T-cell (primary cell): ENCODE results near the gene PDHX. TPM values are rescaled to one million over a fixed set of nuclear protein-coding genes. Genes with fewer than 3 reads are reported as not detected.
"Not testable (repeated sequence)": the region's sequence is repeated elsewhere in the genome, so short reads cannot be mapped to it uniquely, and the experiment has no call there.

Experiments
- ATAC-seq, 4 experiments: fragments of 200-7000 bp in 3 of 4; fragments of 150-1000 bp in 1 of 4; cut with Tn5 transposase; replicated peaks in 1 of 4; 1 replicate in 3 of 4; 2 replicates in 1 of 4; pipeline ENCODE4 v1.10.0; 2021; ENCODE audit warnings: moderate library complexity in 3 of 4, mild to moderate bottlenecking in 2 of 4, moderate number of reproducible peaks in 1 of 4
- CTCF ChIA-PET, 2 donors: fragments of 300-600 bp; sonication (Branson Sonifier 250); formaldehyde crosslinking; loops; one replicate each; lab custom pipeline; 2022; ENCODE audit warnings: antibody characterized with exemption in 2 of 2; lab: Charles Lee
- POLR2A ChIA-PET, 2 donors: fragments of 300-600 bp; sonication (Branson Sonifier 250); formaldehyde crosslinking; loops; one replicate each; lab custom pipeline; 2022; ENCODE audit warnings: antibody characterized with exemption in 2 of 2; lab: Charles Lee
- DNase-seq, 35 experiments: peaks; one replicate each; pipeline versions ENCODE4 v3.0.0 to v3.0.0-alpha.2; 2013 to 2023
- H3K27ac ChIP-seq: one replicate; pipeline ENCODE4 v1.5.1; 2013; ENCODE audit warnings: low read length
- H3K27me3 ChIP-seq, 2 experiments: replicated peaks in 1 of 2; 1 replicate in 1 of 2; 2 replicates in 1 of 2; pipeline versions ENCODE4 v1.6.1 to v1.7.0; 2013; ENCODE audit warnings: low read length in 1 of 2, mixed read lengths in 1 of 2; ENCODE audit not compliant: control insufficient read depth in 2 of 2, insufficient read depth in 2 of 2; ENCODE audit errors: extremely low read depth in 1 of 2
- H3K36me3 ChIP-seq, 2 donors: 1 replicate in 1 of 2; 2 replicates in 1 of 2; pipeline versions ENCODE4 v1.6.1 to v1.7.0; 2013; ENCODE audit warnings: low read length in 1 of 2; ENCODE audit not compliant: control insufficient read depth in 2 of 2, insufficient read depth in 1 of 2; ENCODE audit errors: extremely low read depth in 1 of 2
- H3K4me1 ChIP-seq, 2 experiments: 1 replicate in 1 of 2; 2 replicates in 1 of 2; pipeline versions ENCODE4 v1.6.1 to v1.7.0; 2013; ENCODE audit warnings: low read length in 2 of 2, mixed read lengths in 1 of 2; ENCODE audit not compliant: insufficient read depth in 2 of 2, control insufficient read depth in 1 of 2; ENCODE audit errors: extremely low read depth in 1 of 2
- H3K4me3 ChIP-seq, 2 donors: 1 replicate in 1 of 2; 2 replicates in 1 of 2; pipeline versions ENCODE4 v1.5.1 to v1.7.0; 2013; ENCODE audit warnings: mild to moderate bottlenecking in 2 of 2, low read length in 1 of 2, moderate library complexity in 1 of 2; ENCODE audit not compliant: control insufficient read depth in 1 of 2; ENCODE audit errors: extremely low read depth in 1 of 2
- H3K9me3 ChIP-seq: 2 replicates; pipeline ENCODE4 v1.7.0; 2013
- H3K27ac Mint-ChIP-seq, 2 donors: one replicate each; pipeline ENCODE4 v1.8.0; 2020 to 2021; ENCODE audit warnings: mild to moderate bottlenecking in 2 of 2, mixed read lengths in 2 of 2
- H3K27me3 Mint-ChIP-seq, 2 donors: one replicate each; pipeline ENCODE4 v1.8.0; 2021 to 2022; ENCODE audit warnings: mixed read lengths in 2 of 2
- H3K36me3 Mint-ChIP-seq: one replicate; pipeline ENCODE4 v1.8.0; 2021; ENCODE audit warnings: mixed read lengths
- H3K4me1 Mint-ChIP-seq, 3 donors: one replicate each; pipeline ENCODE4 v1.8.0; 2020 to 2022; ENCODE audit warnings: mixed read lengths in 3 of 3, mild to moderate bottlenecking in 1 of 3
- H3K4me3 Mint-ChIP-seq, 3 donors: one replicate each; pipeline ENCODE4 v1.8.0; 2020 to 2022; ENCODE audit warnings: mild to moderate bottlenecking in 3 of 3, mixed read lengths in 3 of 3, moderate library complexity in 3 of 3
- H3K9me3 Mint-ChIP-seq, 3 donors: one replicate each; pipeline ENCODE4 v1.8.0; 2020 to 2022; ENCODE audit warnings: mixed read lengths in 3 of 3
- WGBS: methylation state at CpG from one replicate; pipeline ENCODE4 v1.1.5; 2013; ENCODE audit warnings: missing lambda C conversion rate; ENCODE audit not compliant: insufficient coverage; 5-methylcytosine and 5-hydroxymethylcytosine counted together
- total RNA-seq, 35 experiments: library from RNA in 6 of 35; stranded (reverse) in 6 of 35; fragments of 120-200 nt in 1 of 35; gene quantifications; one replicate each; pipeline versions ENCODE4 v1.2.1 to v1.2.4 and lab custom pipeline; 2013 to 2026

The PDHX gene
- total RNA-seq, 5 donors from 2014 or later (not counting 1 experiment from before 2014, with no cell fraction given): 21.7 to 36.4 (median 26.1) TPM

- Histone ChIP-seq H3K4me3 (no peak overlapping the region), H3K9me3 (no peaks in the 10 kb centered on the region), H3K27me3 (no peaks in the 10 kb centered on the region), H3K4me1 (peaks cover 13 to 23% of the 10 kb centered on the region in 2 experiments), H3K27ac (no peak overlapping the region), H3K36me3 (no peaks in the 10 kb centered on the region)
- no peaks in the 10 kb centered on the region for H3K36me3 Mint-ChIP-seq
- no peaks in the 10 kb centered on the region for H3K27me3 Mint-ChIP-seq
- DNase-seq: no peak
- peaks cover 23 to 30% (median 27%) of the 10 kb centered on the region in 3 donors for H3K4me1 Mint-ChIP-seq
- no peaks in the 10 kb centered on the region for H3K9me3 Mint-ChIP-seq
- no peak for ATAC-seq
- ChIA-PET CTCF (interaction anchor here in 1 of 2 donors (0.7 to 1.7 kb wide), 2 partner anchors 17 to 60 kb away, joined by 3 to 4 read pairs; no protein-coding TSS in a partner anchor), POLR2A (interaction anchor here in 1 of 2 donors (0.7 kb wide), 1 partner anchor 33 kb away, joined by 3 read pairs; no protein-coding TSS in a partner anchor)
- H3K27ac Mint-ChIP-seq: no peak overlapping the region
- no peak overlapping the region for H3K4me3 Mint-ChIP-seq
- WGBS: 86% methylated on average over 3 of the region's 6 CpGs
Measured at GRCh38 chr11:35015621-35016387, 99.4 kb downstream of the PDHX start.

- DNase-seq (no peak), ATAC-seq (no peak)
- no peak overlapping the region for H3K4me3 Mint-ChIP-seq
- Histone ChIP-seq H3K4me3 (no peak overlapping the region), H3K4me1 (peaks cover 13 to 22% of the 10 kb centered on the region in 2 experiments), H3K27me3 (no peaks in the 10 kb centered on the region), H3K27ac (no peak overlapping the region), H3K9me3 (no peaks in the 10 kb centered on the region), H3K36me3 (no peaks in the 10 kb centered on the region)
- ChIA-PET CTCF (interaction anchor here in 1 of 2 donors (1.7 kb wide), 1 partner anchor 18 kb away, joined by 4 read pairs; no protein-coding TSS in a partner anchor), POLR2A (interaction anchor here (0.6 to 0.8 kb wide), 3 partner anchors 30 to 59 kb away, joined by 3 read pairs; no protein-coding TSS in a partner anchor)
- H3K27me3 Mint-ChIP-seq: no peaks in the 10 kb centered on the region
- peaks cover 0 to 3% (median 0%) of the 10 kb centered on the region in 3 donors for H3K9me3 Mint-ChIP-seq
- no peak overlapping the region for H3K27ac Mint-ChIP-seq
- peaks cover 23 to 27% (median 23%) of the 10 kb centered on the region in 3 donors for H3K4me1 Mint-ChIP-seq
- no peaks in the 10 kb centered on the region for H3K36me3 Mint-ChIP-seq
- WGBS: no CpG with 5 or more reads among the region's 4 CpGs
Measured at GRCh38 chr11:35016916-35017315, 100.5 kb downstream of the PDHX start.

GRCh38 chr11:35017528-35018342, 101.3 kb downstream of the PDHX start:
- POLR2A ChIA-PET: interaction anchor here in 1 of 2 donors (0.6 to 0.8 kb wide), 2 partner anchors 29 to 58 kb away, joined by 3 read pairs; no protein-coding TSS in a partner anchor
- H3K4me3 Mint-ChIP-seq: no peak overlapping the region

GRCh38 chr11:35021589-35021988, 105.2 kb downstream of the PDHX start:
- Histone ChIP-seq H3K27ac (no peak overlapping the region), H3K4me3 (no peak overlapping the region), H3K27me3 (no peaks in the 10 kb centered on the region), H3K9me3 (no peaks in the 10 kb centered on the region), H3K4me1 (no peaks in the 10 kb centered on the region), H3K36me3 (no peaks in the 10 kb centered on the region)
- WGBS: 97% methylated on average over 8 of the region's 8 CpGs
- H3K27me3 Mint-ChIP-seq: no peaks in the 10 kb centered on the region
- ChIA-PET POLR2A (no interaction called here), CTCF (interaction anchor here in 1 of 2 donors (1.5 kb wide), 1 partner anchor 8 kb away, joined by 4 read pairs; no protein-coding TSS in a partner anchor)
- H3K27ac Mint-ChIP-seq: no peak overlapping the region
- H3K4me1 Mint-ChIP-seq: peaks cover 0 to 5% (median 2%) of the 10 kb centered on the region in 3 donors
- H3K9me3 Mint-ChIP-seq: peaks cover 16 to 25% (median 22%) of the 10 kb centered on the region in 3 donors
- no peak for DNase-seq
- H3K4me3 Mint-ChIP-seq: no peak overlapping the region
- H3K36me3 Mint-ChIP-seq: peaks cover 14% of the 10 kb centered on the region
- ATAC-seq: no peak

More at GRCh38 chr11:35017528-35018342, 101.3 kb downstream of the PDHX start:
- no peaks in the 10 kb centered on the region for H3K36me3 ChIP-seq
- H3K27me3 ChIP-seq: no peaks in the 10 kb centered on the region
- no peak overlapping the region for H3K4me3 ChIP-seq
- H3K9me3 ChIP-seq: no peaks in the 10 kb centered on the region
- DNase-seq (no peak), ATAC-seq (no peak)
- CTCF ChIA-PET: no interaction called here
- Mint-ChIP-seq H3K27ac (no peak overlapping the region), H3K36me3 (no peaks in the 10 kb centered on the region), H3K9me3 (peaks cover 0 to 3% (median 0%) of the 10 kb centered on the region in 3 donors), H3K27me3 (no peaks in the 10 kb centered on the region), H3K4me1 (peaks cover 16 to 20% (median 17%) of the 10 kb centered on the region in 3 donors)
- 100% methylated on average over 5 of the region's 8 CpGs for WGBS
- no peak overlapping the region for H3K27ac ChIP-seq
- H3K4me1 ChIP-seq: peaks cover 9 to 13% of the 10 kb centered on the region in 2 experiments

GRCh38 chr11:35023940-35024339, 107.5 kb downstream of the PDHX start:
- H3K4me1 ChIP-seq, H3K4me3 Mint-ChIP-seq, DNase-seq, POLR2A ChIA-PET, H3K27ac ChIP-seq, CTCF ChIA-PET, ATAC-seq, H3K9me3 ChIP-seq, H3K27ac Mint-ChIP-seq, H3K4me3 ChIP-seq, H3K4me1 Mint-ChIP-seq, H3K36me3 ChIP-seq, H3K27me3 ChIP-seq, H3K27me3 Mint-ChIP-seq: not testable (repeated sequence)
- H3K9me3 Mint-ChIP-seq: peaks cover 16 to 25% (median 25%) of the 10 kb centered on the region in 3 donors
- peaks cover 18% of the 10 kb centered on the region for H3K36me3 Mint-ChIP-seq
- WGBS: 80% methylated on average over 1 of the region's 3 CpGs

GRCh38 chr11:35028007-35028406, 111.6 kb downstream of the PDHX start:
- H3K4me1 Mint-ChIP-seq: peaks cover 26 to 37% (median 36%) of the 10 kb centered on the region in 3 donors
- H3K4me3 ChIP-seq, DNase-seq, ATAC-seq, H3K27me3 Mint-ChIP-seq, H3K27me3 ChIP-seq, H3K36me3 ChIP-seq, H3K27ac ChIP-seq, H3K4me3 Mint-ChIP-seq, CTCF ChIA-PET, H3K9me3 ChIP-seq: not testable (repeated sequence)
- H3K4me1 ChIP-seq: peaks cover 10 to 15% of the 10 kb centered on the region in 2 experiments
- peaks cover 16 to 24% (median 21%) of the 10 kb centered on the region in 3 donors for H3K9me3 Mint-ChIP-seq
- POLR2A ChIA-PET: interaction anchor here in 1 of 2 donors (0.6 kb wide), 1 partner anchor 17 kb away, joined by 9 read pairs; no protein-coding TSS in a partner anchor
- H3K27ac Mint-ChIP-seq: peak overlapping the region in 1 of 2 donors; percentile 17
- H3K36me3 Mint-ChIP-seq: peaks cover 18% of the 10 kb centered on the region
- no CpG with 5 or more reads among the region's 4 CpGs for WGBS
